HepG2 (cell line): Measurements from ENCODE around the gene ERH. TPM values are rescaled to one million over a fixed set of nuclear protein-coding genes. Genes with fewer than 3 reads are reported as not detected.

Source experiments
- HNRNPH1 ChIP-seq: fragments of 200-400 bp; formaldehyde crosslinking; optimal IDR thresholded peaks from 2 replicates; pipeline ENCODE3; 2017; ENCODE audit warnings: mild to moderate bottlenecking, low read depth, low read length
- MAFG ChIP-seq: sonication (generic); formaldehyde crosslinking; IDR thresholded peaks from 2 replicates; pipeline ENCODE4 v1.5.1; 2020; ENCODE audit warnings: mild to moderate bottlenecking, missing genetic modification reagents
- REPIN1 ChIP-seq: sonication (generic); formaldehyde crosslinking; IDR thresholded peaks from 2 replicates; pipeline ENCODE4 v1.8.0; 2022; ENCODE audit warnings: missing genetic modification reagents, low read depth, mild to moderate bottlenecking, borderline replicate concordance
- TMF1 ChIP-seq: sonication (generic); formaldehyde crosslinking; IDR thresholded peaks from 2 replicates; pipeline ENCODE4 v1.8.1; 2022; ENCODE audit warnings: low read depth, missing genetic modification reagents
- ZNF577 ChIP-seq: sonication (generic); formaldehyde crosslinking; IDR thresholded peaks from 2 replicates; pipeline ENCODE4 v1.4.0; 2020; ENCODE audit warnings: mild to moderate bottlenecking, low read depth, missing genetic modification reagents, borderline replicate concordance
- polyA plus RNA-seq, 8 experiments: library from polyadenylated mRNA; depleted of rRNA in 3 of 8; stranded (reverse) in 7 of 8; unstranded in 1 of 8; fragments of >200 nt; fragmentation: Illumina TruSeq in 4 of 8; extraction: Trizol in 4 of 8; gene quantifications; 2 replicates each; pipeline versions ENCODE4 v1.2.1 to v1.2.3, GENCODE V29; 2011 to 2016; ENCODE audit warnings: low read depth in 4 of 8, missing spikeins in 1 of 8, mixed read lengths in 1 of 8; ENCODE audit not compliant: insufficient read depth in 1 of 8
- total RNA-seq, 5 experiments: library from RNA; depleted of rRNA; stranded (reverse); fragments of >200 nt; fragmentation: Illumina TruSeq; extraction: Trizol; gene quantifications; 2 replicates each; pipeline ENCODE4 v1.2.3, GENCODE V29; 2016; ENCODE audit warnings: low read depth in 1 of 5
- TF ChIP-seq, protein P1 (sequence below): sonication (generic); formaldehyde crosslinking; IDR thresholded peaks from one replicate; pipeline ENCODE4 v1.5.1; 2020; ENCODE audit warnings: mild to moderate bottlenecking, missing genetic modification reagents; ENCODE audit errors: not compliant biosample characterization
- TF ChIP-seq, protein P2 (sequence below): sonication (generic); formaldehyde crosslinking; conservative IDR thresholded peaks from 2 replicates; pipeline ENCODE4 v1.8.0; 2022; ENCODE audit warnings: missing genetic modification reagents
- TF ChIP-seq, protein P3 (sequence below): fragments of 450-650 bp; IDR thresholded peaks from 2 replicates; pipeline ENCODE4 v1.6.1; 2016

The ERH gene
- total and polyA plus RNA-seq, 2 of the 13 experiments (the other 11 are each of a cell fraction or from before 2014, with no cell fraction given), result 105 to 341 TPM

DNA sequence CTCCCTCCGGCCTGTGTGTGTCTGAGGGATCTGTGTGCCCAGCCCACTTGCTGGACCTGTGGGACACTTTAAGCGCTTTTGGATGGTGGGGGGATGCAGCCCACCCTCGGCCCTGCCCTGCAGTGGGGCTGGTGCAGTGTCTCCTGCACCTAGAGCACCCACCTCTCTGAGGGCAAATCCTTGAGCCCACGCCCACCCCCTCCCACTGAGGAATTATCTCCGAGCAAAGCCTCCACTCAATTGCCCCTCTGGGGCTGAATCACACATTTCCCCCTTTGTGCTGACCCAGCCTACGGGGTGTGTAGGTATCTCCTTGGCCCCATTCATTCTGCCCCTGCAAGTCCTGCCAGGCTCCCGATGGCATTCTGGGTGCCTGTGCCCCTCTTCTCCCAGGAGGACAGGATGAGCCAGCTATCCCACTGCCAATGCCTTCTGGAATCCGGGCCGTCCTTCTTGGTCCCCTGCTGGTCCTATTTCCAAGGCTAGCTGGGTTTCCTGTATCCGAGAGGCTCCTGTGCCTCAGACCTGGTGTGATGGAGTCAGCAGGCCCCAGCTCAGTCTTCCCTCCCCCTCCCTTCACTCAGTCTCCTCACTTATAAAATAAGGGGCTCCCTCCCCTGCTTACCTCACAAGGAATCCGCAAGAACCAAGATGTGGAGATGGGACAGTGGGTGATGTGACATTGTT is 48.9 kb downstream of the ERH start (continued):
- TF ChIP-seq, protein P1, sequence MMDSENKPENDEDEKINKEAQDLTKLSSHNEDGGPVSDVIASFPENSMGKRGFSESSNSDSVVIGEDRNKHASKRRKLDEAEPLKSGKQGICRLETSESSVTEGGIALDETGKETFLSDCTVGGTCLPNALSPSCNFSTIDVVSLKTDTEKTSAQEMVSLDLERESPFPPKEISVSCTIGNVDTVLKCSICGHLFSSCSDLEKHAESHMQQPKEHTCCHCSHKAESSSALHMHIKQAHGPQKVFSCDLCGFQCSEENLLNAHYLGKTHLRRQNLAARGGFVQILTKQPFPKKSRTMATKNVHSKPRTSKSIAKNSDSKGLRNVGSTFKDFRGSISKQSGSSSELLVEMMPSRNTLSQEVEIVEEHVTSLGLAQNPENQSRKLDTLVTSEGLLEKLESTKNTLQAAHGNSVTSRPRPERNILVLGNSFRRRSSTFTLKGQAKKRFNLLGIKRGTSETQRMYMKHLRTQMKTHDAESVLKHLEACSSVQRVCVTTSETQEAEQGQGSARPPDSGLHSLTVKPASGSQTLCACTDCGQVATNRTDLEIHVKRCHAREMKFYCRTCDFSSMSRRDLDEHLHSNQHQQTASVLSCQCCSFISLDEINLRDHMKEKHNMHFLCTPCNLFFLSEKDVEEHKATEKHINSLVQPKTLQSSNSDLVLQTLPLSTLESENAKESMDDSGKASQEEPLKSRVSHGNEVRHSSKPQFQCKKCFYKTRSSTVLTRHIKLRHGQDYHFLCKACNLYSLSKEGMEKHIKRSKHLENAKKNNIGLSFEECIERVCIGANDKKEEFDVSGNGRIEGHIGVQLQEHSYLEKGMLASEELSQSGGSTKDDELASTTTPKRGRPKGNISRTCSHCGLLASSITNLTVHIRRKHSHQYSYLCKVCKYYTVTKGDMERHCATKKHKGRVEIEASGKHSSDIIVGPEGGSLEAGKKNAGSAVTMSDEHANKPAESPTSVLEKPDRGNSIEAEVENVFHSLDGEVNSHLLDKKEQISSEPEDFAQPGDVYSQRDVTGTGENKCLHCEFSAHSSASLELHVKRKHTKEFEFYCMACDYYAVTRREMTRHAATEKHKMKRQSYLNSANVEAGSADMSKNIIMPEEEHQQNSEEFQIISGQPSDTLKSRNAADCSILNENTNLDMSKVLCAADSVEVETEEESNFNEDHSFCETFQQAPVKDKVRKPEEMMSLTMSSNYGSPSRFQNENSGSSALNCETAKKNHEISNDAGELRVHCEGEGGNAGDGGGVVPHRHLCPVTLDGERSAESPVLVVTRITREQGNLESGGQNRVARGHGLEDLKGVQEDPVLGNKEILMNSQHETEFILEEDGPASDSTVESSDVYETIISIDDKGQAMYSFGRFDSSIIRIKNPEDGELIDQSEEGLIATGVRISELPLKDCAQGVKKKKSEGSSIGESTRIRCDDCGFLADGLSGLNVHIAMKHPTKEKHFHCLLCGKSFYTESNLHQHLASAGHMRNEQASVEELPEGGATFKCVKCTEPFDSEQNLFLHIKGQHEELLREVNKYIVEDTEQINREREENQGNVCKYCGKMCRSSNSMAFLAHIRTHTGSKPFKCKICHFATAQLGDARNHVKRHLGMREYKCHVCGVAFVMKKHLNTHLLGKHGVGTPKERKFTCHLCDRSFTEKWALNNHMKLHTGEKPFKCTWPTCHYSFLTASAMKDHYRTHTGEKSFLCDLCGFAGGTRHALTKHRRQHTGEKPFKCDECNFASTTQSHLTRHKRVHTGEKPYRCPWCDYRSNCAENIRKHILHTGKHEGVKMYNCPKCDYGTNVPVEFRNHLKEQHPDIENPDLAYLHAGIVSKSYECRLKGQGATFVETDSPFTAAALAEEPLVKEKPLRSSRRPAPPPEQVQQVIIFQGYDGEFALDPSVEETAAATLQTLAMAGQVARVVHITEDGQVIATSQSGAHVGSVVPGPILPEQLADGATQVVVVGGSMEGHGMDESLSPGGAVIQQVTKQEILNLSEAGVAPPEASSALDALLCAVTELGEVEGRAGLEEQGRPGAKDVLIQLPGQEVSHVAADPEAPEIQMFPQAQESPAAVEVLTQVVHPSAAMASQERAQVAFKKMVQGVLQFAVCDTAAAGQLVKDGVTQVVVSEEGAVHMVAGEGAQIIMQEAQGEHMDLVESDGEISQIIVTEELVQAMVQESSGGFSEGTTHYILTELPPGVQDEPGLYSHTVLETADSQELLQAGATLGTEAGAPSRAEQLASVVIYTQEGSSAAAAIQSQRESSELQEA (CRISPR knock-in tag), result no peak
- TF ChIP-seq MAFG (no peak), ZNF577 (no peak), TMF1 (no peak), REPIN1 (CRISPR knock-in tag) (no peak), HNRNPH1 (no peak)
- TF ChIP-seq, protein P2, sequence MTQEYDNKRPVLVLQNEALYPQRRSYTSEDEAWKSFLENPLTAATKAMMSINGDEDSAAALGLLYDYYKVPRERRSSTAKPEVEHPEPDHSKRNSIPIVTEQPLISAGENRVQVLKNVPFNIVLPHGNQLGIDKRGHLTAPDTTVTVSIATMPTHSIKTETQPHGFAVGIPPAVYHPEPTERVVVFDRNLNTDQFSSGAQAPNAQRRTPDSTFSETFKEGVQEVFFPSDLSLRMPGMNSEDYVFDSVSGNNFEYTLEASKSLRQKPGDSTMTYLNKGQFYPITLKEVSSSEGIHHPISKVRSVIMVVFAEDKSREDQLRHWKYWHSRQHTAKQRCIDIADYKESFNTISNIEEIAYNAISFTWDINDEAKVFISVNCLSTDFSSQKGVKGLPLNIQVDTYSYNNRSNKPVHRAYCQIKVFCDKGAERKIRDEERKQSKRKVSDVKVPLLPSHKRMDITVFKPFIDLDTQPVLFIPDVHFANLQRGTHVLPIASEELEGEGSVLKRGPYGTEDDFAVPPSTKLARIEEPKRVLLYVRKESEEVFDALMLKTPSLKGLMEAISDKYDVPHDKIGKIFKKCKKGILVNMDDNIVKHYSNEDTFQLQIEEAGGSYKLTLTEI (CRISPR knock-in tag), result no peak
- TF ChIP-seq, protein P3, sequence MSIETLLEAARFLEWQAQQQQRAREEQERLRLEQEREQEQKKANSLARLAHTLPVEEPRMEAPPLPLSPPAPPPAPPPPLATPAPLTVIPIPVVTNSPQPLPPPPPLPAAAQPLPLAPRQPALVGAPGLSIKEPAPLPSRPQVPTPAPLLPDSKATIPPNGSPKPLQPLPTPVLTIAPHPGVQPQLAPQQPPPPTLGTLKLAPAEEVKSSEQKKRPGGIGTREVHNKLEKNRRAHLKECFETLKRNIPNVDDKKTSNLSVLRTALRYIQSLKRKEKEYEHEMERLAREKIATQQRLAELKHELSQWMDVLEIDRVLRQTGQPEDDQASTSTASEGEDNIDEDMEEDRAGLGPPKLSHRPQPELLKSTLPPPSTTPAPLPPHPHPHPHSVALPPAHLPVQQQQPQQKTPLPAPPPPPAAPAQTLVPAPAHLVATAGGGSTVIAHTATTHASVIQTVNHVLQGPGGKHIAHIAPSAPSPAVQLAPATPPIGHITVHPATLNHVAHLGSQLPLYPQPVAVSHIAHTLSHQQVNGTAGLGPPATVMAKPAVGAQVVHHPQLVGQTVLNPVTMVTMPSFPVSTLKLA, result no peak
